ENCODE results near the gene MRPL21. TPM values are rescaled to one million over a fixed set of nuclear protein-coding genes. Genes with fewer than 3 reads are reported as not detected.

MRPL21 gene
- total RNA-seq (10 to 100 TPM; 27.0 to 46.2 TPM), polyA plus RNA-seq (100 to 1,000 TPM in 1 of 2 donors, 10 to 100 TPM in 1; 70.4 to 101 TPM)
- long read RNA-seq, donor 1, transcript MRPL21-201 (7 exons, 683 nt), result major isoform, 45 of 58 reads
- long read RNA-seq, donor 1, transcript MRPL21-202 (7 exons, 662 nt), result minor isoform, 12 of 58 reads
- long read RNA-seq, donor 1, partial matches to known transcripts, result 0 of 58 reads
- long read RNA-seq, donor 1, other reads (novel, unspliced or antisense), result 0 of 58 reads
- long read RNA-seq, donor 2, transcript MRPL21-201 (7 exons, 683 nt), result major isoform, 16 of 20 reads
- long read RNA-seq, donor 2, partial matches to known transcripts, result 0 of 20 reads
- long read RNA-seq, donor 2, other reads (novel, unspliced or antisense), result 0 of 20 reads
- long read RNA-seq, donor 3, transcript MRPL21-201 (7 exons, 683 nt), result major isoform, 27 of 36 reads
- long read RNA-seq, donor 3, transcript MRPL21-202 (7 exons, 662 nt), result minor isoform, 8 of 36 reads
- long read RNA-seq, donor 3, partial matches to known transcripts, result 0 of 36 reads
- long read RNA-seq, donor 3, other reads (novel, unspliced or antisense), result 0 of 36 reads
- long read RNA-seq, donor 4, transcript MRPL21-201 (7 exons, 683 nt), result major isoform, 15 of 22 reads
- long read RNA-seq, donor 4, partial matches to known transcripts, result 0 of 22 reads
- long read RNA-seq, donor 4, other reads (novel, unspliced or antisense), result 0 of 22 reads
- long read RNA-seq, donor 5, transcript MRPL21-201 (7 exons, 683 nt), result major isoform, 47 of 66 reads
- long read RNA-seq, donor 5, transcript MRPL21-202 (7 exons, 662 nt), result minor isoform, 16 of 66 reads
- long read RNA-seq, donor 5, partial matches to known transcripts, result 0 of 66 reads
- long read RNA-seq, donor 5, other reads (novel, unspliced or antisense), result 0 of 66 reads

DNA sequence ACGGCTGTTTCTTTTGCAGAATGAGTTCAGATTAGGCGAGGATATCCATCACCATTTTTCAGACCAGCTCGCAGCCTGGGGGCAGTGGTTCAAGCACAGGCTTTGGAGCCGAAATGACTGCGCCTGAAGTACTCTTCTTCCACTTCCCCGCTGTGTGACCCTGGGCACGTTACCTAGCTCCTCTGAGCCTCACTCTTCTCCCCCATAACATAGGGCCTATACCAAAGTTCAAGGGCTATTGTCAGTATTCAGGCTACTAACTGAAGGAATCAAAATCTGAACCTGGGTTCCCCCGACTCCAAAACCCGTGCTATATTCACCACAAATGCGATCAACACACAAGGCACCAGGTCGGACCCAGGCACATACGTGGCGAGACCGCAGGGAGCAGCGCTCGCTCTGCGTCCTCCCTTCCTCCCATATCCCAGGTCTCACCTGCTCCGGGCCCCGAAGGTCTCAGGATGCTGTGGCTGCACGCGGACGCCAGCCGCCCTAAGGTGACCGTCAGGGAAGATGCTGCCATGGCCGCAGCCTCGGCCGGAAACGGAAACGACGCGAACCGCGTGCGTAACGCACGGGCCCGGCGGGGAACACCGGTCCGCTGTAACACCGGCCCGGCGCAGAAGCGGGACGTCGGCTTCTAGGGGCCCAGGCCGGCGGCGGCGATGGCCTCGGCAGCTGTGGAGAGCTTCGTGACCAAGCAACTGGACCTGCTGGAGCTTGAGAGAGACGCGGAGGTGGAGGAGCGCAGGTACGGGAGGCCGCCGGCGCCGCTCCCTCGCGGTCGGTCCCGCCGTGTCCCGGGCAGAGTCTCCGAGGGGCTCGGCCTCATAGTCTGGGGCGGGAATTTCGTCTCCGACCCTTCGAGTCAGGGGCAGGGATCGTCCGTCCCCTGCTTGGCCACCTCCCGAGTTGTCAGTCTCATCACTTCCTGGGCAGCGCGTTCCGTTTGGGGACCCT is at the start of gene MRPL21, which contains the start of gene IGHMBP2:
MRPL21 (minus strand) TSS at position 545 of the 960 bp plus-strand sequence; CDS start at position 523, 22 bp downstream.
IGHMBP2 (plus strand) TSS at position 604 of the 960 bp plus-strand sequence; CDS start at position 666, 62 bp downstream.
- Histone ChIP-seq H3K36me3 (ENCODE audit: control insufficient read depth in 4 of 4, insufficient read depth in 4 of 4, low read length in 4 of 4) (peaks cover 5 to 17% (median 10%) of the 10 kb centered on the region in 4 donors), H3K9ac (ENCODE audit: insufficient read depth in 1 of 2, low read length in 2 of 2) (peak within 1 kb of the TSS; percentile 71 to 98), H3K9me3 (ENCODE audit: control insufficient read depth in 4 of 4, insufficient read depth in 3 of 4, low read length in 3 of 4) (no peaks in the 10 kb centered on the region), H3K4me3 (peak within 1 kb of the TSS; percentile 91), H3K27ac (ENCODE audit: low read depth in 1 of 2, low read length in 1 of 2) (peak within 1 kb of the TSS; percentile 75 to 92), H3K27me3 (ENCODE audit: control insufficient read depth in 3 of 3, insufficient read depth in 3 of 3, low read length in 2 of 3) (no peaks in the 10 kb centered on the region), H3K4me1 (ENCODE audit: control insufficient read depth in 5 of 5, insufficient read depth in 5 of 5, low read length in 5 of 5) (peaks cover 0 to 16% (median 8%) of the 10 kb centered on the region in 5 donors)
- 1% methylated on average over 75 to 78 of the region's 78 CpGs for WGBS, 2 donors
- DNase-seq (peak; percentile 84 to 92 (median 88)), ATAC-seq (ENCODE audit: insufficient read depth, low FRiP score) (peak; percentile 97)
- TF ChIP-seq, protein P1, sequence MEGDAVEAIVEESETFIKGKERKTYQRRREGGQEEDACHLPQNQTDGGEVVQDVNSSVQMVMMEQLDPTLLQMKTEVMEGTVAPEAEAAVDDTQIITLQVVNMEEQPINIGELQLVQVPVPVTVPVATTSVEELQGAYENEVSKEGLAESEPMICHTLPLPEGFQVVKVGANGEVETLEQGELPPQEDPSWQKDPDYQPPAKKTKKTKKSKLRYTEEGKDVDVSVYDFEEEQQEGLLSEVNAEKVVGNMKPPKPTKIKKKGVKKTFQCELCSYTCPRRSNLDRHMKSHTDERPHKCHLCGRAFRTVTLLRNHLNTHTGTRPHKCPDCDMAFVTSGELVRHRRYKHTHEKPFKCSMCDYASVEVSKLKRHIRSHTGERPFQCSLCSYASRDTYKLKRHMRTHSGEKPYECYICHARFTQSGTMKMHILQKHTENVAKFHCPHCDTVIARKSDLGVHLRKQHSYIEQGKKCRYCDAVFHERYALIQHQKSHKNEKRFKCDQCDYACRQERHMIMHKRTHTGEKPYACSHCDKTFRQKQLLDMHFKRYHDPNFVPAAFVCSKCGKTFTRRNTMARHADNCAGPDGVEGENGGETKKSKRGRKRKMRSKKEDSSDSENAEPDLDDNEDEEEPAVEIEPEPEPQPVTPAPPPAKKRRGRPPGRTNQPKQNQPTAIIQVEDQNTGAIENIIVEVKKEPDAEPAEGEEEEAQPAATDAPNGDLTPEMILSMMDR (IDR thresholded peaks at IDR 0.05; ENCODE audit: control extremely low read depth, extremely low read depth), result no peak

DNA sequence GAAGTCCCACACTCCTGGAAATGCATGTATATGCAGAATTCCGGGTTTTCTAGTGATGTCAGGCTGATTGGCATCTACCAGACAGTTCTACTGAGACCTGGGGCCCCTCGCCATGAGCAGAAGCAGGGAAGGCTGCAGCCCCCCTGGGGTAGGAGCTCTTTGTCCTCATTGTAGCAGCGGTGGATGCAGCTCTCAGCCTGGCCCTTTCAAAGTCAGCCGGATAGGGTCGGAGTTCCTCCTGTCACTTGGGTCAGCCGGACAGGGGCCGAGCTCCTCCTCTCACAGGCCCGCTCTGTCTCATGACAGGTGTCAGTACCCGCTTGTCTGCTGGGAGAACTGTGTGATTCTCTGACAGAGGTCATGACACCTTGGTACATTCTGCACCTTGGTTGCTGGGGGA is 47.1 kb upstream of the MRPL21 start:
- no peak for DNase-seq
- Histone ChIP-seq H3K4me3 (no peak overlapping the region), H3K4me1 (ENCODE audit: control insufficient read depth in 5 of 5, insufficient read depth in 5 of 5, low read length in 5 of 5) (peaks cover 0 to 9% (median 0%) of the 10 kb centered on the region in 5 donors), H3K36me3 (ENCODE audit: control insufficient read depth in 4 of 4, insufficient read depth in 4 of 4, low read length in 4 of 4) (no peaks in the 10 kb centered on the region), H3K9me3 (ENCODE audit: control insufficient read depth in 4 of 4, insufficient read depth in 3 of 4, low read length in 3 of 4) (no peaks in the 10 kb centered on the region), H3K9ac (ENCODE audit: insufficient read depth in 1 of 2, low read length in 2 of 2) (no peak overlapping the region), H3K27me3 (ENCODE audit: control insufficient read depth in 3 of 3, insufficient read depth in 3 of 3, low read length in 2 of 3) (no peaks in the 10 kb centered on the region), H3K27ac (ENCODE audit: low read depth in 1 of 2, low read length in 1 of 2) (no peak overlapping the region)
- 76 to 85% methylated on average over 9 of the region's 9 CpGs for WGBS, 2 donors
- TF ChIP-seq, protein P1 (IDR thresholded peaks at IDR 0.05; ENCODE audit: control extremely low read depth, extremely low read depth), result no peak
- no peak for ATAC-seq (ENCODE audit: insufficient read depth, low FRiP score)

DNA sequence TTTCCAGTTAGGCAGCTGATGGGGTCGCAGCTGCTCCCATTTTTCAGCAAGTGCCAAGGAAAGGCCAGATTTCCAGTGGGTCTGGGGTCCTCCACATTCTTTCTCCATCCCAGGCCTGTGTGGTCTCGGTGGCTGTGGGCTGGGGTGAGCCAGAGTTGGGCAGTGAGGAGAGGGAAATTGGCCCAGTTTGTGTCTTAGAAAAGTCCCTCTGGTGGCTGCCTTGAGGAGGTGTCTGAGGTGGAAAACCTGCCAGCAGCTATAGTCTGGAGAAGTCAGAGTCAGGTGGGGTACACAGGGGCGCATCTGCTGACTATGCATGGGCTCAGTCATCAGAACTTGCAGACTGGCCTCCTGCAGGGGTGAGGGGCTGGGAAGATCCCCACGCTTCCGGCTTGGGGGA is 46.6 kb upstream of the MRPL21 start:
- H3K9me3 ChIP-seq (ENCODE audit: control insufficient read depth in 4 of 4, insufficient read depth in 3 of 4, low read length in 3 of 4), result no peaks in the 10 kb centered on the region
- peaks cover 0 to 5% (median 0%) of the 10 kb centered on the region in 5 donors for H3K4me1 ChIP-seq (ENCODE audit: control insufficient read depth in 5 of 5, insufficient read depth in 5 of 5, low read length in 5 of 5)
- H3K36me3 ChIP-seq (ENCODE audit: control insufficient read depth in 4 of 4, insufficient read depth in 4 of 4, low read length in 4 of 4), result no peaks in the 10 kb centered on the region
- ATAC-seq (ENCODE audit: insufficient read depth, low FRiP score), result no peak
- no peak for DNase-seq
- TF ChIP-seq, protein P1 (IDR thresholded peaks at IDR 0.05; ENCODE audit: control extremely low read depth, extremely low read depth), result no peak
- H3K9ac ChIP-seq (ENCODE audit: insufficient read depth in 1 of 2, low read length in 2 of 2), result no peak overlapping the region
- H3K27me3 ChIP-seq (ENCODE audit: control insufficient read depth in 3 of 3, insufficient read depth in 3 of 3, low read length in 2 of 3), result no peaks in the 10 kb centered on the region
- no peak overlapping the region for H3K4me3 ChIP-seq
- WGBS, 2 donors, result 75 to 84% methylated on average over 5 of the region's 5 CpGs
- no peak overlapping the region for H3K27ac ChIP-seq (ENCODE audit: low read depth in 1 of 2, low read length in 1 of 2)

Measured in lung (tissue), 16 donors.